MM.1S (cell line): ENCODE results near the gene STX8.

Source experiments
- DNase-seq: peaks from one replicate; pipeline ENCODE4 v3.0.0-alpha.2; 2015
- H2AFZ ChIP-seq: fragments of 300-600 bp; sonication (generic); 2 replicates; pipeline ENCODE4 v1.6.0; 2016; ENCODE audit warnings: antibody characterized with exemption, low read length
- H3F3A ChIP-seq: fragments of 300-600 bp; sonication (generic); 2 replicates; pipeline ENCODE4 v1.6.1; 2016; ENCODE audit warnings: mild to moderate bottlenecking, antibody characterized with exemption, low read length, moderate library complexity, mixed read lengths; ENCODE audit not compliant: insufficient read depth
- H3K27ac ChIP-seq: fragments of 300-600 bp; sonication (generic); 2 replicates; pipeline ENCODE4 v1.5.1; 2016; ENCODE audit warnings: mild to moderate bottlenecking, low read length
- H3K27me3 ChIP-seq: fragments of 300-600 bp; sonication (generic); replicated peaks from 2 replicates; pipeline ENCODE4 v1.6.0; 2016; ENCODE audit warnings: low read length; ENCODE audit not compliant: insufficient read depth
- H3K36me3 ChIP-seq: fragments of 300-600 bp; sonication (generic); replicated peaks from 2 replicates; pipeline ENCODE4 v1.6.1; 2016; ENCODE audit warnings: mild to moderate bottlenecking, low read length, mixed read lengths; ENCODE audit not compliant: insufficient read depth
- H3K4me1 ChIP-seq: fragments of 300-600 bp; sonication (generic); 2 replicates; pipeline ENCODE4 v1.6.1; 2016; ENCODE audit warnings: low read length, mixed read lengths
- H3K4me2 ChIP-seq: fragments of 300-600 bp; sonication (generic); 2 replicates; pipeline ENCODE4 v1.6.0; 2016; ENCODE audit warnings: low read depth, low read length
- H3K4me3 ChIP-seq: fragments of 300-600 bp; sonication (generic); 2 replicates; pipeline ENCODE4 v1.5.1; 2016; ENCODE audit warnings: low read length, mixed read lengths
- H3K79me2 ChIP-seq: fragments of 300-600 bp; sonication (generic); 2 replicates; pipeline ENCODE4 v1.6.1; 2016; ENCODE audit warnings: mixed run types, low read length, mixed read lengths
- H3K9ac ChIP-seq: fragments of 300-600 bp; sonication (generic); 2 replicates; pipeline ENCODE4 v1.6.1; 2016; ENCODE audit warnings: low read length, mixed read lengths
- H3K9me2 ChIP-seq: fragments of 300-600 bp; sonication (generic); replicated peaks from 2 replicates; pipeline ENCODE4 v1.6.1; 2016; ENCODE audit warnings: mild to moderate bottlenecking, low read length, mixed read lengths; ENCODE audit not compliant: insufficient read depth
- H3K9me3 ChIP-seq: fragments of 300-600 bp; sonication (generic); replicated peaks from 2 replicates; pipeline ENCODE4 v1.6.1; 2016; ENCODE audit warnings: mild to moderate bottlenecking, low read length, mixed read lengths; ENCODE audit not compliant: insufficient read depth
- H4K20me1 ChIP-seq: fragments of 300-600 bp; sonication (generic); 2 replicates; pipeline ENCODE4 v1.6.1; 2016; ENCODE audit warnings: mild to moderate bottlenecking, low read length, moderate library complexity, mixed read lengths; ENCODE audit not compliant: insufficient read depth
- EZH2 ChIP-seq: fragments of 300-600 bp; sonication (generic); optimal IDR thresholded peaks from 2 replicates; pipeline ENCODE3; 2017; ENCODE audit warnings: low read depth, mild to moderate bottlenecking, antibody characterized with exemption, low read length, mixed read lengths
- EZH2phosphoT487 ChIP-seq: fragments of 300-600 bp; sonication (generic); IDR thresholded peaks from 2 replicates; pipeline ENCODE4 v1.6.1; 2018; ENCODE audit warnings: antibody characterized with exemption, low read length
- TF ChIP-seq, protein P1 (sequence below): fragments of 300-600 bp; sonication (generic); IDR thresholded peaks from 2 replicates; pipeline ENCODE4 v1.5.1; 2016; ENCODE audit warnings: antibody characterized with exemption, low read length, mixed read lengths

The STX8 gene

DNA sequence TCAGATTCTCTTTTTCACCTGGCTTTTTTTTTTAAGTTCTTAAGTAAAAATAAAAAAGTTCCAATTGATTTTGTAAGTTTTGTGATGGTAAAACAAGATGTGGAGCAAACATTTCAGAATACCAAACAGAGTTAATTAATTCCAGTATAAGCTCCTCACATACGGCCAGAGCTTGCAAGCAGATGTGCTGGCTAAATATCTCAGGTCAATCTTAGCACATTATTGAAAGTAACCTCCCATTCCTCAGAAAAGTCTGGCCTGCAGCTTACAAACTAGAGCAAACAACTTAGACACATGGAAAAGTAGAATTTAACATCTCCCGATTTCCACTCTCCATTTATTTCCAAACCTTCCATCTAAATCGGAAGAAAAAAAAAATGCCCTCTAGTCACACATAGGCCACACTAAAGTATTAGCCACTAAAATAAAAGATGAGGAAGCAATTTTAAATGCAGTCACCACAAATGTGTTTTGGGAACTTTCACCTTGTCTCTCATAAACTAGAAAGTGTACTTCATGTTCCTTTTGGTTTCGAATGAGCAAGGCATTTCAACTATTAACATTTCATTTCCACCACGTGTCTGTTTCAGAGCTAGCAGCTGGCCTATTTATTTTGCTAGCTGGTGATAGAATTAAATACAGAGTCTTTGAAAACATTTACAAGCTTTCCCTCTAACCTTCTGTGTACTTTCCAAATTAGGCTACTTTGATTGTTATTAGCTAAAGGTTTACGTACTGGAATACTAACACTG is 143.3 kb downstream of the STX8 start:
- TF ChIP-seq EZH2phosphoT487 (peak; percentile 94), EZH2 (no peak)
- TF ChIP-seq, protein P1, sequence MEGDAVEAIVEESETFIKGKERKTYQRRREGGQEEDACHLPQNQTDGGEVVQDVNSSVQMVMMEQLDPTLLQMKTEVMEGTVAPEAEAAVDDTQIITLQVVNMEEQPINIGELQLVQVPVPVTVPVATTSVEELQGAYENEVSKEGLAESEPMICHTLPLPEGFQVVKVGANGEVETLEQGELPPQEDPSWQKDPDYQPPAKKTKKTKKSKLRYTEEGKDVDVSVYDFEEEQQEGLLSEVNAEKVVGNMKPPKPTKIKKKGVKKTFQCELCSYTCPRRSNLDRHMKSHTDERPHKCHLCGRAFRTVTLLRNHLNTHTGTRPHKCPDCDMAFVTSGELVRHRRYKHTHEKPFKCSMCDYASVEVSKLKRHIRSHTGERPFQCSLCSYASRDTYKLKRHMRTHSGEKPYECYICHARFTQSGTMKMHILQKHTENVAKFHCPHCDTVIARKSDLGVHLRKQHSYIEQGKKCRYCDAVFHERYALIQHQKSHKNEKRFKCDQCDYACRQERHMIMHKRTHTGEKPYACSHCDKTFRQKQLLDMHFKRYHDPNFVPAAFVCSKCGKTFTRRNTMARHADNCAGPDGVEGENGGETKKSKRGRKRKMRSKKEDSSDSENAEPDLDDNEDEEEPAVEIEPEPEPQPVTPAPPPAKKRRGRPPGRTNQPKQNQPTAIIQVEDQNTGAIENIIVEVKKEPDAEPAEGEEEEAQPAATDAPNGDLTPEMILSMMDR, result no peak
- Histone ChIP-seq H3K4me2 (peak overlapping the region; percentile 38; the same call in 1 of the 2 replicates), H3K27me3 (peaks cover 47% of the 10 kb centered on the region), H3K79me2 (no peaks in the 10 kb centered on the region), H3K4me3 (no peak overlapping the region), H3K36me3 (no peaks in the 10 kb centered on the region), H3K9me2 (no peaks in the 10 kb centered on the region), H2AFZ (no peak overlapping the region), H3K9me3 (no peaks in the 10 kb centered on the region), H3F3A (peaks cover 18% of the 10 kb centered on the region), H3K4me1 (peaks cover 19% of the 10 kb centered on the region), H3K9ac (no peak overlapping the region), H4K20me1 (peaks cover 17% of the 10 kb centered on the region), H3K27ac (no peak overlapping the region)
- DNase-seq, result peak; percentile 86

DNA sequence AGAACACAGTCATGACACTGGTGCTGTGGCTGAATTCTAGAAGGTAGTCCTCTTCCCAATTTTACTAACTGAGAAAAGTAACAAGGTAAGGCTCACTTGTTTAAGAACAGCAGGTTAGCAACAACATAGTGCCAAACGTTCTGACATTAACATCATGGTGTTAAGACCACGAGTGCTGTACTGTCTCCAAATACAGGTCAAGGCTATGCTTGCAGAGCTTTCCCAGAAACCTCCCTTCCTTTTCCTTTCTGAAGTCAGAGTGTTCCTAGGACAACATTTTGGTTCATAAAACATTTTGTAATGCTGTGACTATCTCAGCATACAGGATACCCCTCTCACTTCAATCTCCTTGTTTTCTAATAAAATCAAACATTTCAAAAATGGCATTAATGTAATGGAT is 144.0 kb downstream of the STX8 start:
- no peaks in the 10 kb centered on the region for H3K79me2 ChIP-seq
- H3K4me3 ChIP-seq, result no peak overlapping the region
- peaks cover 17% of the 10 kb centered on the region for H4K20me1 ChIP-seq
- H3K36me3 ChIP-seq, result no peaks in the 10 kb centered on the region
- H2AFZ ChIP-seq, result no peak overlapping the region
- peaks cover 48% of the 10 kb centered on the region for H3K27me3 ChIP-seq
- no peaks in the 10 kb centered on the region for H3K9me3 ChIP-seq
- H3K4me2 ChIP-seq, result no peak overlapping the region
- H3K27ac ChIP-seq, result no peak overlapping the region
- H3K9ac ChIP-seq, result no peak overlapping the region
- H3K9me2 ChIP-seq, result no peaks in the 10 kb centered on the region
- TF ChIP-seq, protein P1, result no peak
- TF ChIP-seq EZH2phosphoT487 (no peak), EZH2 (no peak)
- DNase-seq, result no peak
- H3K4me1 ChIP-seq, result peaks cover 19% of the 10 kb centered on the region
- peaks cover 18% of the 10 kb centered on the region for H3F3A ChIP-seq

DNA sequence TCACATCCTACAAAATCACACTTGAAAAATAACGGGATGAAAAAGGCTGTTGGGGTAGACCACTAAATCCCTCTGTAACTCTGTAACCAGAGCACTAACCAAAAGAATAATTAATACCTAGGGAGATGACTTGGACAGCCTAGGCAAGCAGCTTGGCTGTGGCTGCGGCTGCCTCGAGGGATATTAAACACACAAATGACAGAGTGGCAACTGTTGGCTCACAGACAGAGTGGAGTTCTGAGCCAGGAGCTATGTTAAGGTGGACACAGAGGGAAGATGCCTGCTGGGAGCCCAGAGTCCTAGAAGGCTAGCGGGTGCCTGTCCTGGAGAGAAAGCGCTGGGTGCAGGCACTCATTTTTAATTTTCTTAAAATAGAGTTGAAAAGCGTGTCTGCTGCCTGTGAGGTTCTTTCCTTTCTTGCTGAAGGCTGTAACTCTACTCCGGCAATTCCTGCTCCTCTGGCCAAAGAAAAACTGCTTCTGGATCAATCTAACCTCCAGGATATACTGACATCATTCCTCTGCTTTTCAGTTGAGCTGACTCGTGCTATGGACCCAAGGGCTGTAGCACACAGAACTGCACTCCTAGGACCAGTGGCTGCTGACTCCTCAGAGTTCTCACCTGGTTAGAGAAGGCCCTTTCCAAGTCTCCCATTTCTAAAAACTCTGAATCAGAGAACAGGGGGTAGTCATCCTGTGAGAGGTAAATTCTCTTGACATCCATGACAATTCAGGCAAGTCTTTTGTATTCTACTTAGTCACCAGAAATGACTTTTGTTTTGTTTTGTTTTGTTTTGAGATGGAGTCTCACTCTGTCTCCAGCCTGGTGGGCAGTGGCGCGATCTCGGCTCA is 147.9 kb downstream of the STX8 start:
- H3K79me2 ChIP-seq, result no peaks in the 10 kb centered on the region
- H3K27ac ChIP-seq, result no peak overlapping the region
- H3K9ac ChIP-seq, result no peak overlapping the region
- peaks cover 26% of the 10 kb centered on the region for H3K27me3 ChIP-seq
- TF ChIP-seq, protein P1, result no peak
- TF ChIP-seq EZH2 (no peak), EZH2phosphoT487 (no peak)
- H3F3A ChIP-seq, result peaks cover 10% of the 10 kb centered on the region
- no peak overlapping the region for H3K4me3 ChIP-seq
- no peaks in the 10 kb centered on the region for H3K9me2 ChIP-seq
- H3K9me3 ChIP-seq, result no peaks in the 10 kb centered on the region
- no peak for DNase-seq
- H2AFZ ChIP-seq, result no peak overlapping the region
- H3K4me2 ChIP-seq, result no peak overlapping the region
- peaks cover 9% of the 10 kb centered on the region for H3K4me1 ChIP-seq
- peaks cover 9% of the 10 kb centered on the region for H4K20me1 ChIP-seq
- H3K36me3 ChIP-seq, result no peaks in the 10 kb centered on the region
